Measurements from ENCODE around the gene GNG7.
"Not testable (repeated sequence)": the region's sequence is repeated elsewhere in the genome, so short reads cannot be mapped to it uniquely, and the experiment has no call there.

Gene GNG7

DNA sequence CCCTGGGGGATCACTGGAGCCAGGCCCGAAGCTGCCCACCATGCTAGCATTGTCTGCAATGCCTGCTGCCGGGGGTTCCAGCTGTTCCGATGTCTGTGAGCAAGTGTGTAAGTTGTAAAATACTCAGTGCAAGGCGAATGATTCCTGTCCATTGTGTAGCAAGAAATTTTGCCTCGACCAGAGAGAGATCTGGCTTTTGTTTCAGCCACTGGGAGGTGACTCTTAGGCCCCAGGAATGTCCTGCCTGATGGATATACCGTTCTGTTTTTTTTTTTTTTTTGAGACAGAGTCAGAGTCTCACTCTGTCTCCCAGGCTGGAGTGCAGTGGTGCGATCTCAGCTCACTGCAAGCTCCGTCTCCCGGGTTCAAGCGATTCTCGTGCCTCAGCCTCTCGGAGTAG lies 233.9 kb downstream of the GNG7 start:
- TF ChIP-seq, protein P1, sequence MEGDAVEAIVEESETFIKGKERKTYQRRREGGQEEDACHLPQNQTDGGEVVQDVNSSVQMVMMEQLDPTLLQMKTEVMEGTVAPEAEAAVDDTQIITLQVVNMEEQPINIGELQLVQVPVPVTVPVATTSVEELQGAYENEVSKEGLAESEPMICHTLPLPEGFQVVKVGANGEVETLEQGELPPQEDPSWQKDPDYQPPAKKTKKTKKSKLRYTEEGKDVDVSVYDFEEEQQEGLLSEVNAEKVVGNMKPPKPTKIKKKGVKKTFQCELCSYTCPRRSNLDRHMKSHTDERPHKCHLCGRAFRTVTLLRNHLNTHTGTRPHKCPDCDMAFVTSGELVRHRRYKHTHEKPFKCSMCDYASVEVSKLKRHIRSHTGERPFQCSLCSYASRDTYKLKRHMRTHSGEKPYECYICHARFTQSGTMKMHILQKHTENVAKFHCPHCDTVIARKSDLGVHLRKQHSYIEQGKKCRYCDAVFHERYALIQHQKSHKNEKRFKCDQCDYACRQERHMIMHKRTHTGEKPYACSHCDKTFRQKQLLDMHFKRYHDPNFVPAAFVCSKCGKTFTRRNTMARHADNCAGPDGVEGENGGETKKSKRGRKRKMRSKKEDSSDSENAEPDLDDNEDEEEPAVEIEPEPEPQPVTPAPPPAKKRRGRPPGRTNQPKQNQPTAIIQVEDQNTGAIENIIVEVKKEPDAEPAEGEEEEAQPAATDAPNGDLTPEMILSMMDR (conservative IDR thresholded peaks at IDR 0.05), result no peak
- H3K27ac ChIP-seq, result no peak overlapping the region

DNA sequence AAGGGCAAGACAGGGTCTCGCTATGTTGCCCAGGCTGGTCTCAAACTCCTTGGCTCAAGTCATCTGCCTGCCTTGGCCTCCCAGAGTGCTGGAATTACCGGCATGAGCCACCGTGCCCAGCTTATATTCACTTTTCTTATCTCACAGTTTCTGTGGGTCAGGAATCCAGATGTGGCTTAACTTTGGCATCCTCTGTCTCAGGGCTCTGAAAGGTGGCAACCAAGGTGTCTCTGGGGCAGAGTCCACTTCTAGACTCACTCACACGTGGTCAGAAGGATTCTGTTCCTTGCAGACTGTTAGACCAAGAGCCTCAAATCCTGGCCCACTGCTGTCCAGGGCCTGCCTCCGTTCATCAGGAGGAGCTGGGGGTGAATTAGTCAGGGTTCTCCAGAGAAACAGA lies 238.1 kb downstream of the GNG7 start:
- no peak overlapping the region for H3K27ac ChIP-seq
- TF ChIP-seq, protein P1 (conservative IDR thresholded peaks at IDR 0.05), result no peak

DNA sequence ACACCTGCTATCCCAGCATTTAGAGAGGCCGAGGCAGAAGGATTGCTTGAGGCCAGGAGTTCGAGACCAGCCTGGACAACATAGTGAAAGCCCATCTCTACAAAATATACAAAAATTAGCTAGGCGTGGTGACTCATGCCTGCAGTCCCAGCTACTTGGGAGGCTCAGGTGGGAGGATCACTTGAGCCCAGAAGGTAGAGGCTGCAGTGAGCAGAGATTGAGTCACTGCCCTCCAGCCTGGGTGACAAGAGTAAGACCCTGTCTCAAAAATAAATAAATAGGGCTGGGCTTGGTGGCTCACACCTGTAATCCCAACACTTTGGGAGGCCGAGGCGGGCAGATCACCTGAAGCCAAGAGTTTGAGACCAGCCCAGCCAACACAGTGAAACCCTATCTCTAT lies 238.8 kb downstream of the GNG7 start:
- H3K27ac ChIP-seq, result not testable (repeated sequence)

DNA sequence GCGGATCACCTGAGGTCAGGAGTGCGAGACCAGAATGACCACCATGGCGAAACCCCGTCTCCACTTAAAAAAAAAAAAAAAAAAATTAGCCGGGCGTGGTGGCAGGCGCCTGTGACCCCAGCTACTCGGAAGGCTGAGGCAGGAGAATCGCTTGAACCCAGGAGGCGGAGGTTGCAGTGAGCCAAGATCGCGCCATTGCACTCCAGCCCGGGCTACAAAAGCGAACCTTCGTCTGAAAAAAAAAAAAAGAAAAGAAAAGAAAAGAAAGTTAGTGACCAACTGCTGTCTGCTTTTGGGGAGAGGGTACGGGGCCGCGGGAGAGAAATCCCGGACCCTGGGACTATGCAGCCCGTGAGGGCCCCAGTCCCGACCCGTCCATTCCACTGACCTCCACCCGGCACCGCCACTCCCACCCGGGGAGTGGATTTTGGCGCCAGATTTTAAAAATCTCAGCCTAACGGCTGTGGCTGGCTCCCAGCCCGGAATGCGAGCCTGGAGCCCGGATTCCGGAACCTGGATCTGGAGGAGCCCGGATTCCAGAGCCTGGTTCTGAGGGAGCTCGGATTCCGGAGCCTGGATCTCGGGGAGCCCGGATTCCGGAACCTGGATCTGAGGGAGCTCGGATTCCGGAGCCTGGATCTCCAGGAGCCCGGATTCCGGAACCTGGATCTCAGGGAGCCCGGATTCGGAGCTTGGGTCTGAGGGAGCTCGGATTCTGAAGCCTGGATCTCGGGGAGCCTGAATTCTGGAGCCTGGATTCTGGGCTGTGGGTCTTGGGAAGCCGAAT lies 239.7 kb downstream of the GNG7 start:
- TF ChIP-seq, protein P1 (conservative IDR thresholded peaks at IDR 0.05), result no peak
- H3K27ac ChIP-seq, result no peak overlapping the region; the same call in 1 of the 2 replicates

DNA sequence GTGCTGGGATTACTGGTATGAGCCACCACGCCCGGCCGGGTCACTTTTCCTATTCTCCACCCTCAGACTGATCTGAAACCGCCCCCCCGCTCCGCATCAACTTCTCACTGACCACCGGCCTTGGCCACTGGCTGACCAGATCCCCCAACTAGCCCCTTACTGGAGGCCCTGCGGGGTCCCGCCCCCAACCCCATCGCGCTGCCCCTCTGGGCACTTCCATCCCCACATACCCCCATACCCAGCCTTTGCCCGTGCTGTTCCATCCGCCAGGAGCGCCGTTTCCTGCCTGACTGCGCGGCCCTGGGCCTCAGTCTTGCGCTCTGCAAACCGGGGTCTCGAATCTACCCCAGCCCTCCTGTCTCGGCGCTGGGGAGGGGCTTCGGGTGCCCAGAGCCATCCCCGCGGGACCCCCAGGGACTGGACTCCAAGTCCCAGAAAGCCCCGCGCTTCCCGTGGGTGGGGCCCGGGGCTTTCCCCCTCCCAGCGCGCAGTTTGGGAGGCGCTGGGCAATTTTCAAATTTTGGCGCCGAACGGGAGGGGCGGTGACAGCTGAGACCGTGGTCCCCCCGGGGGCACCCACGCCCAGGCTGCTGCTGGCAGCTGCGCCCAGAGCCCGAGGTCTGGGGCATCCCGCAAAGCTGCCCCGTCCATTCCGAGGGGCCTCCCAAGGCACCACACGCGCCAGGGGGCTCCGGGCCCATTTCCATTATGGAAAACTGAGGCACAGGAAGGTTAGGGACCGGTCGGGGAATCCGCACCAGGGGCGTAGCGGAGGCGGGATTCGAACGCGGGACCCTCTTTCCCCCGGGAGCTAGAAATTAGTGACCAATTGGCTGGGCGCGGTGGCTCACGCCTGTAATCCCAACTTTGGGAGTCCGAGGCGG lies 240.5 kb downstream of the GNG7 start:
- TF ChIP-seq, protein P1 (conservative IDR thresholded peaks at IDR 0.05), result 0 out of 2 replicates have a peak, but pooled peaks have one; percentile 14
- H3K27ac ChIP-seq, result peak overlapping the region; percentile 34; the same call in 1 of the 2 replicates
